ENCODE results near the gene FNTB.
"Not testable (repeated sequence)": the region's sequence is repeated elsewhere in the genome, so short reads cannot be mapped to it uniquely, and the experiment has no call there.

Gene FNTB

GRCh38 chr14:65015391-65015790 is 28.7 kb downstream of the FNTB start:
- DNase-seq (ENCODE audit: low spot score): no peak

DNA sequence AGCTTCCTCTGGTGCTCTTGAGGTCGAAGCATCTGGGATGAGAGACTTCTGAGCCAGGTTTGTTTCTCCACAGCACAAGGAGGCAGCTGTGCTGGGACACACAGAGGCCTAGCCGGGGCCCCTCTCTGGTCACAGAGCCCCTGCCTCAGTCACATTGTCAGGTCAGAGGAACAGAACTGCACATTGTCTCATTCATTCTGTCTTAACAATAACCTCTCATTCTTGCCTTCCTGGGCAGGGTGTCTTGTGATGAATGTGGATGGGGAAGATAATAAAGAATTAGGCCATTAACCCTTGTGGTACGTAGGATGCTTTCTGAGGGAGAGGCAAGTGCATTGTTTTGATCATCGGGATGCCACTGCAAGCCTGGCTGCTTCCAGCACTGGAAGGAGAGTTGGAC is 29.8 kb downstream of the FNTB start:
- no peak for DNase-seq (ENCODE audit: low spot score)

- peak; percentile 82 for DNase-seq (ENCODE audit: low spot score)
These were observed 33.4 kb downstream of the FNTB start for GRCh38 chr14:65019944-65020566.

GRCh38 chr14:65024957-65025356 is 38.3 kb downstream of the FNTB start:
- DNase-seq (ENCODE audit: low spot score): no peak

DNA sequence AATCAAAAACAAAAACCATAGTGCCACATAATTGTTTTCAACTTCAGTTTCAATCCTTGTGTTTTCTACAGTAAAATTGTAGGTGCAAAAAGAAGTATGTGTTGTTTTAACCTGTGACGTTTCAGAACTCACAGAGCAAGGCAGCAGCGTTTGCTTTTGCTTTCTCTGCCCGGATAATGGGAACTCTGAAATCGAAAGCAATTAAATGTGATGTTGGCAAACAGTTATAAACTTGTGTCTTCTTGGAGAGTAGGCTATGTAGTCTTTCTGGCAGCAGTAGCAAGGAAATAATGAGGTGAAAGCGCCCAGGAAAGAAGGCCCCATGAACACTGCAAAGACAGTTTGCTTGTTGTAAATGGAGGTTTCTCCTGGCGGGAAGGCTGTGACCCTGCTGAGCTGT is 39.1 kb downstream of the FNTB start:
- DNase-seq (ENCODE audit: low spot score): no peak

DNA sequence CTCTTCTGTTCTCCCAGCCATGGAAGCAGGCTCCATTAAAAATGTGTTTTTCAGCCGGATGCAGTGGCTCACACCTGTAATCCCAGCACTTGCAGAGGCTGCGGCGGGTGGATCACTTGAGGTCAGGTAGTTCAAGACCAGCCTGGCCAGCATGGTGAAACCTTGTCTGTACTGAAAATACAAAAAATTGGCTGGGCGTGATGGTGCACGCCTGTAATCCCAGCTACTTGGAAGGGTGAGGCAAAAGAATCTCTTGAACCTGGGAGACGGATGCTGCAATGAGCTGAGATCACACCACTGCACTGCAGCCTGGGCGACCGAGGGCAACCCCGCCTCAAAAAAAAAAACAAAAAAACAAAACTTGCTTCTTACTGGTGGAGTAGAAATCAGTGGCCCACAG is 39.8 kb downstream of the FNTB start:
- no peak for DNase-seq (ENCODE audit: low spot score)

DNA sequence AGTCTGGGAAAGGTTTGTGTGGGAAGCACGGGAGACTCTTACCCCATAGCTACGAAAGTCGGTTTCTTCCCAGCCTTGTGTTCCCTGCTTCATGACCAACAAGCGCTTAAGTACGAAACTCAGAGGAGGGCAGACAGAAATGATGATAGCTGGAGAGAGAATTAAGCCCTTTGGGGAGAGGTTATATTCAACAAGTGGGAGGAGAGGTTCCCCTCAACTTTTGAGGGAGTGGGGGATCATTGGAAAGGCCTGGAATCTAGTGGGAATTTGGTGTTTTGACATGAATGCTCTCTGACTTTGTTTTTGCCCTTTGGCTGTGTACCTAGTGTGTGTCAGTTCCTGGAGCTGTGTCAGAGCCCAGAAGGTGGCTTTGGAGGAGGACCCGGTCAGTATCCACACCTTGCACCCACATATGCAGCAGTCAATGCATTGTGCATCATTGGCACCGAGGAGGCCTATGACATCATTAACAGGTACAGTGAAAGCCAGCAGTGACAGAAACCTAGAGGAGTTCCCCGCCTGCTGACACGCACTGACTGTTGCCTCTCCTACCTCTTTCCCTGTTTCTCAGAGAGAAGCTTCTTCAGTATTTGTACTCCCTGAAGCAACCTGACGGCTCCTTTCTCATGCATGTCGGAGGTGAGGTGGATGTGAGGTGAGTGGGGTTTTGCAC is 40.6 kb downstream of the FNTB start:
- no peak for DNase-seq (ENCODE audit: low spot score)

- DNase-seq (ENCODE audit: low spot score): no peak
These were observed 42.2 kb downstream of the FNTB start for GRCh38 chr14:65028937-65029336.

GRCh38 chr14:65031321-65031720 is 44.6 kb downstream of the FNTB start:
- DNase-seq (ENCODE audit: low spot score): not testable (repeated sequence)

GRCh38 chr14:65032319-65032718 is 45.6 kb downstream of the FNTB start:
- no peak for DNase-seq (ENCODE audit: low spot score)

- no peak for DNase-seq (ENCODE audit: low spot score)
These were observed 46.5 kb downstream of the FNTB start for GRCh38 chr14:65033181-65033580.

DNA sequence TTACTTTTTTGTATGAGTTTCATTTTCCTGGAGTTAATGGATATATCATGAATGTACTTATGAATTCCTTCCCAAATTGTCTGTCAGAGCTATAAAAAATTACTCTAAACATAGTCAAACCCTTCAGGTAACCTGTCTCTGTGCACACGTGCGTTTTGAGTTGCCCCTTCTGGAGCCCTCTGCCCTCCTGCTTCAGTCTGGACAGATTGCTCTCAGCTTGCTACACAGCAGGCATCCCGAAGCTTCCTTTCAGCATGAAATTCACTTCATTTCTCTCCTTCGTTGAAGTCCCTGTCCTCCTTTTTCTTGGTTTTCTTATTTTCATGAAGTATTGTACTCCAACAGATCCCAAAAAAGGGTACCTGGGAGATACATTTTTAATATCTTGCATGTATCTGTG is 47.3 kb downstream of the FNTB start:
- no peak for DNase-seq (ENCODE audit: low spot score)

DNA sequence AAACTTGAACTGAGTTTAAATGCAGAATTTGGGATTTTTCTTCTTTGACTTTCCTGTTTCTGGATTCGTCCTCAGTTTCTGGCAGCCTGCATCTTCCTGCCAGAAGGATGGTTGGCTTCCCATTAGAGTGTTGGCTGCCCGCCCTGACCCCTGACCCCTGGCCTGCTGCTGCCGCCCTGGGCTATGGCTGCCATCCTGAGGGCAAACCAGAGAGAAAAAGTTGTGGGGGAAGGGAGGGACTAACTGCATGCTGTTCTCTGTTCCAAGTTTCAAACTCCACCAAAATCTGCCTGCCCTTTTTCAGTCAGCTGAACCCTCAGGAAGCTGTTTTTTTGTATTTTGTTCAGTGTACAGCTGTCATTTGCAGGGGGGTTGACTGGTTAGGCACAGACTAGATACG is 48.4 kb downstream of the FNTB start:
- no peak for DNase-seq (ENCODE audit: low spot score)

DNA sequence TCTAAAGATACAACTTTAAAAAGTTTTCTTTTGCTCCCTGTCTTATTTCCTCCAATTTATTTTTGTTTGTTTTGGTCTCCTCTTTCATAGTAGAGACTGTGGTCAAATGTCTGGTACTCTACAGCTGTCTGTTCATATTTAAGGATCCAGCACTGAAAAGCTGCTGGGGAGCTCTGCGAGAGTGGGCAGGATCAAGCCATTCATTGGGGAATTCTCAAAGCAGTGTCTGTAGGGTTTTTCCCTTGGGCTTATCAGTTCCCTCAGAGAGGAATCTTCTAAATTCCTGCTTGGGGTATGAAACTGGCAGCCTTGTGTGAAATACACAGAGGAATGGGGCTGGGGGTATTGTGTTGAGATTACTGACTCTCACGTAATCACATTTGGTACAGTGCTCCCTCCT is 52.3 kb downstream of the FNTB start:
- no peak for DNase-seq (ENCODE audit: low spot score)

GRCh38 chr14:65040666-65041433 is 54.2 kb downstream of the FNTB start:
- DNase-seq (ENCODE audit: low spot score): no peak

DNA sequence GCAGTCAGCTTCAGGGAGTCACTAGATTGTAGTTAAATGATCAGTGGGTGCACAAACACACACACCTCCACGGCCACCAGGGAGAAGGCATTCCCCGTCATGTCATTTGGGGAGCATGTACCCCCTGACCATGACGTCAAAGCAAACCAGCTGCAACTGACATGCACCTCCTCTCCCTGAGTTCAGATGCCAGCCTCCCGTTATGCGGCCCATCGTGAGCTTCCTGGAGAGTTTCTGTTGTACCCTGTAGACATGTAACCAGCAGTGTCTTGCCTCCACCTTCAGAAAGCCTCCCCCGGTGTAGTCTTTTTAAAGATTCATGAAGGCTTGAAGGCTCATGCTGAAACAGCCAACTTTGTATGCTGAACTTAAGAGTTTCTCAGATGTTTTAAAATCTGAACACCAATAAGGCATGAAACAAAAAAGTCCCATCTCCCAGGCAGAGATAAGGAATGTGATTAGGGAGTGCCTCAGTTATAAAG is 54.8 kb downstream of the FNTB start:
- no peak for DNase-seq (ENCODE audit: low spot score)

DNA sequence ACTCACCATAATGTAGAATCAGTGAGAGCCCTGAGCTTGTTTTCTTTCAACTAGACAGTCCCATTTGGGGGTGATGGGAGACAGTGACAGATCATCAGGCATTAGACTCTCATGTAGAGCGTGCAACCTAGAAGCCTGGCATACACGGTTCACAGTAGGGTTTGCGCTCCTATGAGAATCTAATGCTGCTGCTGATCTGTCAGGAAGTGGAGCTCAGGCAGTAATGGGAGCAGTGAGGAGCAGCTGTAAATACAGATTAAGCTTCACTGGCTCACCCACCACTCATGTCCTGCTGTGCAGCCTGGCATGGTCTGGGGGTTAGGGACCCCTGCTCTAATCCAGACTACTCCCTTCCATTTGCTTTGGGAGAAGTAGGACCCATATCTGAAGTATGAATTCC is 55.6 kb downstream of the FNTB start:
- no peak for DNase-seq (ENCODE audit: low spot score)

GRCh38 chr14:65042731-65043372 is 56.2 kb downstream of the FNTB start:
- no peak for DNase-seq (ENCODE audit: low spot score)

- DNase-seq (ENCODE audit: low spot score): no peak
These were observed 57.3 kb downstream of the FNTB start for GRCh38 chr14:65043893-65044595.

DNA sequence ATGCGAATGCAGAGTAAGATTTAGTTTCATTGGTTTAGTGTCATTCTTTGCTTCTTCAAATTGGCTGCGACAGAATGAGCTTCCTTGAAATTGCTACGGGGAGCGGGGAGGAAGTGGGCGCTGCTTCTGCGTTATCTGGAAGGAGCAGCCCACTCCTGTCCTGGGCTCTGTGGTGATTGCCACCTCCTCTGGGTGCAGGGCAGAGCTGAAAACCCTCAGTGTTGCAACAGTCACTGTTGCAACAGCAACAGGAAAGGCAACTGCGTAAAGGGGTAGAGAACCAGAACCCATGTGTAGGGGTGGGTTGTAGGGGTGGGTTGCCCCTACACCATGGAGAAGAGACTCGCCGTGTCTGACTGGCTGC is 57.9 kb downstream of the FNTB start:
- no peak for DNase-seq (ENCODE audit: low spot score)

DNA sequence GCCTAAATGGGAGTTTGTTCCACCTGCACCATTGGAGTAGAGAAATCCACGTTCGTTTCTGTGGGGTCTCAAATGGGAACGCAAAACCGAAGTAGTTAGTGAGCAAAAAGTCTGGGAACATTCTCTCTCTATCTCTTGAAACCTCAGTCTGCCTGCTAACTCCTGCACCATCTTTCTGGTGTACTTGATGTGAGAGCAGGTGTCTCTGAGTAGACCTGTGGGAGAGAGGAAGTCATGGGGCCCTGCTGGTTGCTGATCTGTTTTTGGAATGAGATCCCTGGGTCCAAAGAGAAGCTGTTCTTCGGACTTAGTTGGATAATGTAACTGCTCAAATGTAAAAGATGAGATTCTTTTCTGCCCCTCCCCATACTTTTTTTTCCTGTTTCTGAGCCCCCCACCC is 58.3 kb downstream of the FNTB start:
- DNase-seq (ENCODE audit: low spot score): no peak

DNA sequence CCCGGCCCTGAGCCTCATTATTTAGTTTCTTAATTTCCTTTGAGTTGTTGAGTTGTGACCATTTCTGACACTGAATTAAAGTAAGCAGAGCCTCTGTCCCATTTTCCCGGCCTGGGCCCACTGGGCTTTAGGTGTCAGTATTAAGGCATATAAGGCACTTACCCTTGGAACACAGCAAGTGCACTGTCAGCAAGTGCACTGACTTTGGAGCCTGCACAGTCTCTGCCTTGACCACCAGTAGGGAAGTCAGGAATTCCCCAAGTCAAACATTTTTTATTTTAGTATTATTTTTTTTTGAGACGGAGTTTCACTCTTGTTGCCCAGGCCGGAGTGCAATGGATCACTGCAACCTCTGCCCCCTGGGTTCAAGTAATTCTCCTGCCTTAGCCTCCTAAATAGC is 59.0 kb downstream of the FNTB start:
- DNase-seq (ENCODE audit: low spot score): no peak
